Heart right ventricle (tissue), 16 donors: ENCODE results near the gene SEMA5A. TPM values are rescaled to one million over a fixed set of nuclear protein-coding genes. Genes with fewer than 3 reads are reported as not detected.

ENCODE experiments used
- ATAC-seq, 8 donors: fragments of 200-7000 bp; cut with Tn5 transposase; one replicate each; pipeline ENCODE4 v1.9.1; 2020; ENCODE audit warnings: mild to moderate bottlenecking in 8 of 8, moderate library complexity in 8 of 8, moderate number of reproducible peaks in 1 of 8
- DNase-seq, 2 donors: peaks; one replicate each; pipeline ENCODE4 v3.0.0-alpha.2; 2020
- H3K27ac ChIP-seq, 10 donors: fragments of 200-600 bp; sonication (generic) in 2 of 10; one replicate each; pipeline versions ENCODE4 v1.5.0 to v1.8.0; 2020 to 2022; ENCODE audit warnings: mild to moderate bottlenecking in 3 of 10
- H3K27me3 ChIP-seq, 7 donors: fragments of 200-600 bp; one replicate each; pipeline ENCODE4 v1.8.0; 2021 to 2022; ENCODE audit warnings: mild to moderate bottlenecking in 2 of 7
- H3K36me3 ChIP-seq, 9 donors: fragments of 200-600 bp; sonication (generic) in 1 of 9; one replicate each; pipeline versions ENCODE4 v1.5.0 to v1.8.0; 2020 to 2022; ENCODE audit warnings: mild to moderate bottlenecking in 2 of 9
- H3K4me1 ChIP-seq, 9 donors: fragments of 200-600 bp; sonication (generic) in 1 of 9; one replicate each; pipeline versions ENCODE4 v1.5.0 to v1.8.0; 2020 to 2022; ENCODE audit warnings: mild to moderate bottlenecking in 4 of 9
- H3K4me3 ChIP-seq, 10 donors: fragments of 200-600 bp; sonication (generic) in 2 of 10; one replicate each; pipeline versions ENCODE4 v1.5.0 to v1.8.0; 2020 to 2022; ENCODE audit warnings: mild to moderate bottlenecking in 7 of 10, moderate library complexity in 2 of 10
- H3K9me3 ChIP-seq, 11 donors: fragments of 200-600 bp in 10 of 11; sonication (generic) in 2 of 11; one replicate each; pipeline versions ENCODE4 v1.5.0 to v1.8.0; 2013 to 2022; ENCODE audit warnings: mild to moderate bottlenecking in 2 of 11, control low read depth in 1 of 11, moderate library complexity in 1 of 11
- WGBS, 2 donors: extraction: QIAGEN DNeasy Blood & Tissue Kit; methylation state at CpG; one replicate each; pipeline ENCODE4 v1.1.7; 2013; ENCODE audit warnings: inconsistent platforms in 1 of 2; 5-methylcytosine and 5-hydroxymethylcytosine counted together
- intact Hi-C, 10 donors: fragments of 100-400 bp; cut with DNase I; formaldehyde crosslinking; loops; one replicate each; pipeline versions ENCODE4 v1.11.1 to v1.14.2; 2022
- polyA plus RNA-seq, 2 donors: library from polyadenylated mRNA; stranded (reverse); fragments of 200-250 nt; gene quantifications; one replicate each; pipeline ENCODE4 v1.2.3, GENCODE V29; 2013
- total RNA-seq, 10 donors: library from RNA; stranded (reverse); fragmentation: NEBNext Ultra II Directional in 3 of 10; extraction: Animal tissue kit (Norgen Biotek cat#: 25700) in 3 of 10; gene quantifications; one replicate each; pipeline versions ENCODE4 v1.2.1 to v1.2.4, GENCODE V29; 2021 to 2023
- TF ChIP-seq, protein P1 (sequence below), 9 donors: fragments of 200-600 bp; sonication (generic) in 2 of 9; IDR thresholded peaks; one replicate each; pipeline versions ENCODE4 v1.5.0 to v1.8.0; 2021 to 2022; ENCODE audit warnings: antibody characterized with exemption in 9 of 9, mild to moderate bottlenecking in 5 of 9, moderate library complexity in 1 of 9
- donor health status: Arrhythmogenic right ventricular cardiomyopathy.
- donor health status: ischemic (EF 13 %, LVEDD 7.1; RV severe dilation, severe dysfunction).
- donor health status: healthy with polysubstance abuse.
- donor health status: DM: no; HTN: yes; CAD: no.
- donor health status: DM: no; HTN: no; CAD: no.
- donor health status: ischemic (EF 25% LVEDD 6.9; RV normal size, moderate dysfunction).
- donor health status: ischemic (EF 25% LVEDD 5.7; RV mildly dilated, moderate dysfunction).
- donor health status: healthy.
- donor health status: DM: yes; HTN: yes; CAD: no.
- donor health status: Ischemic cardiomyopathy.
- donor health status: ischemic (EF 35%, LVEDD 5.7; RV mildly dilated, moderate dysfunction).
- donor health status: nonischemic (EF 11% LVEDD 7.7; RV severe dilation, severe dysfunction).
- donor health status: DM: yes; HTN: yes; CAD: no.
- donor health status: PGD.
- donor health status: ischemic (EF 29% LVEDD 5.4; RV normal size, mild dysfunction).
- donor health status: nonischemic (EF 23%, LVEDD 6.1; RV moderate dilation, normal function).

SEMA5A gene
- total and polyA plus RNA-seq, 12 donors, result 1.9 to 71.5 (median 48.0) TPM

DNA sequence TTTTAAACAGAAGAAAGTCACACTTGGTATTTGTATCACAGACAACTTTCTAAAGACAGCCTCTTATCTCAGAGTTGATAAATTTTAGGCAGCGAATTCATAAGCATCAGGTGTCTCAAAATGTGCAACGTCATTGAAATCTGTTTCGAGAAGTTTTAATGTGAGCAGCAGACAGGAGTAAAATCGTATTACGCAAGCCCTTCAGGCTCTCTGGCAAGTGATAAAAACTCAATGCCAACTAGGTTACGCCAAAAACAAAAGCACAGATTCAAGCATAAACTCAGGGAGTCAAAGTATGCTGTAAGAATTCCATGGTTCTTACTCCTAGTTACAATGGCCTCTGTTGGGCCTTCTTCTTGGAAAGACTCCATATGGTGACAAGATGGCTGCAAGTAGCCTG is 244.7 kb downstream of the SEMA5A start:
- no peaks in the 10 kb centered on the region for H3K9me3 ChIP-seq
- H3K27ac ChIP-seq, result no peak overlapping the region
- no peaks in the 10 kb centered on the region for H3K36me3 ChIP-seq
- WGBS, 2 donors, result 64 to 78% methylated on average over 6 of the region's 6 CpGs
- TF ChIP-seq, protein P1, sequence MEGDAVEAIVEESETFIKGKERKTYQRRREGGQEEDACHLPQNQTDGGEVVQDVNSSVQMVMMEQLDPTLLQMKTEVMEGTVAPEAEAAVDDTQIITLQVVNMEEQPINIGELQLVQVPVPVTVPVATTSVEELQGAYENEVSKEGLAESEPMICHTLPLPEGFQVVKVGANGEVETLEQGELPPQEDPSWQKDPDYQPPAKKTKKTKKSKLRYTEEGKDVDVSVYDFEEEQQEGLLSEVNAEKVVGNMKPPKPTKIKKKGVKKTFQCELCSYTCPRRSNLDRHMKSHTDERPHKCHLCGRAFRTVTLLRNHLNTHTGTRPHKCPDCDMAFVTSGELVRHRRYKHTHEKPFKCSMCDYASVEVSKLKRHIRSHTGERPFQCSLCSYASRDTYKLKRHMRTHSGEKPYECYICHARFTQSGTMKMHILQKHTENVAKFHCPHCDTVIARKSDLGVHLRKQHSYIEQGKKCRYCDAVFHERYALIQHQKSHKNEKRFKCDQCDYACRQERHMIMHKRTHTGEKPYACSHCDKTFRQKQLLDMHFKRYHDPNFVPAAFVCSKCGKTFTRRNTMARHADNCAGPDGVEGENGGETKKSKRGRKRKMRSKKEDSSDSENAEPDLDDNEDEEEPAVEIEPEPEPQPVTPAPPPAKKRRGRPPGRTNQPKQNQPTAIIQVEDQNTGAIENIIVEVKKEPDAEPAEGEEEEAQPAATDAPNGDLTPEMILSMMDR (IDR thresholded peaks at IDR 0.05), result no peak
- no peaks in the 10 kb centered on the region for H3K27me3 ChIP-seq
- ATAC-seq, result peak in 1 of 8 donors; percentile 20
- H3K4me1 ChIP-seq, result no peaks in the 10 kb centered on the region
- no peak overlapping the region for H3K4me3 ChIP-seq
- intact Hi-C loops, result no loop called here
- DNase-seq, result no peak

GRCh38 chr5:9297134-9297533 is 248.7 kb downstream of the SEMA5A start:
- DNase-seq (no peak), ATAC-seq (no peak)
- TF ChIP-seq, protein P1 (IDR thresholded peaks at IDR 0.05), result no peak
- Histone ChIP-seq H3K4me3 (no peak overlapping the region), H3K36me3 (no peaks in the 10 kb centered on the region), H3K27ac (no peak overlapping the region), H3K4me1 (no peaks in the 10 kb centered on the region), H3K9me3 (no peaks in the 10 kb centered on the region), H3K27me3 (no peaks in the 10 kb centered on the region)
- WGBS, 2 donors, result 70% methylated on average over 4 of the region's 4 CpGs
- intact Hi-C loops, result no loop called here

- H3K4me1 ChIP-seq, result no peaks in the 10 kb centered on the region
- H3K27ac ChIP-seq, result no peak overlapping the region
- H3K4me3 ChIP-seq, result no peak overlapping the region
- TF ChIP-seq, protein P1 (IDR thresholded peaks at IDR 0.05), result no peak
- H3K27me3 ChIP-seq, result no peaks in the 10 kb centered on the region
- DNase-seq, result no peak
- no peaks in the 10 kb centered on the region for H3K9me3 ChIP-seq
- H3K36me3 ChIP-seq, result no peaks in the 10 kb centered on the region
- ATAC-seq, result no peak
- WGBS, 2 donors, result 63 to 64% methylated on average over 1 of the region's 1 CpG
- intact Hi-C loops, result no loop called here
Measured at GRCh38 chr5:9295466-9295801, 250.4 kb downstream of the SEMA5A start.

- intact Hi-C loops, result no loop called here
- 73 to 91% methylated on average over 3 of the region's 3 CpGs for WGBS, 2 donors
- TF ChIP-seq, protein P1 (IDR thresholded peaks at IDR 0.05), result no peak
- DNase-seq (no peak), ATAC-seq (no peak)
- Histone ChIP-seq H3K27me3 (no peaks in the 10 kb centered on the region), H3K27ac (no peak overlapping the region), H3K4me3 (no peak overlapping the region), H3K9me3 (no peaks in the 10 kb centered on the region), H3K36me3 (no peaks in the 10 kb centered on the region), H3K4me1 (no peaks in the 10 kb centered on the region)
Measured at GRCh38 chr5:9294793-9295465, 250.9 kb downstream of the SEMA5A start.
